GM06990 (cell line): ENCODE data around the gene RNF145.

Source experiments
- DNase-seq: peaks from one replicate; pipeline ENCODE4 v3.0.0-alpha.2; 2011; ENCODE audit not compliant: insufficient read length; ENCODE audit errors: extremely low read depth
- H3K27me3 ChIP-seq: replicated peaks from 2 replicates; pipeline ENCODE4 v1.6.0; 2011; ENCODE audit warnings: low read length; ENCODE audit not compliant: control insufficient read depth, insufficient read depth
- H3K36me3 ChIP-seq: 2 replicates; pipeline ENCODE4 v1.5.1; 2011; ENCODE audit warnings: low read length; ENCODE audit not compliant: control insufficient read depth, insufficient read depth
- H3K4me3 ChIP-seq: replicated peaks from 2 replicates; pipeline ENCODE4 v1.5.1; 2011; ENCODE audit warnings: low read depth, mild to moderate bottlenecking, control low read depth, low read length
- CTCF ChIP-seq: IDR thresholded peaks from 2 replicates; pipeline ENCODE4 v1.5.1; 2011; ENCODE audit warnings: low read length, control low read depth, mild to moderate bottlenecking, inconsistent platforms; ENCODE audit not compliant: insufficient read depth, poor library complexity, severe bottlenecking

The RNF145 gene

GRCh38 chr5:159224471-159224870 lies 15.1 kb upstream of the RNF145 start:
- no peak for DNase-seq
- no peaks in the 10 kb centered on the region for H3K27me3 ChIP-seq
- no peak overlapping the region for H3K4me3 ChIP-seq
- no peaks in the 10 kb centered on the region for H3K36me3 ChIP-seq
- no peak for TF ChIP-seq CTCF

GRCh38 chr5:159223469-159223868 lies 14.1 kb upstream of the RNF145 start:
- no peak for TF ChIP-seq CTCF
- Histone ChIP-seq H3K36me3 (no peaks in the 10 kb centered on the region), H3K4me3 (no peak overlapping the region), H3K27me3 (no peaks in the 10 kb centered on the region)
- DNase-seq = no peak

DNA sequence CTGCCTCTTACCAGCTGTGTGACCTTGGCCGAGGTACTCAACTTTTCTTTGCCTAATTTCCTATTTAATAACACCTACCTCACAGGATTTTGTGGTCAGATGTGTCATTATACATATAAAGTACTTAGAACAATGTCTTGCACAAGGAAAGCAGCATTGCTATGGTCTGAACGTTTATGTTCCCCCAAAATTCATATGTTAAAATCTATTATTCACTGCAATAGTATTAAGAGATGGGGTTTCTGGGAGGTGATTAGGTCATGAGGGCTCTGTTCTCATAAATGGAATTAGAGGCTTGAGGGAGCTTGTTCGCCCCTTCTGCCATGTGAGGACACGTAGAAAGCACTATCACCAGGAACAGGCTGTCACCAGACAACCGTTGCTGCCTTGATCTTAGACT lies 10.9 kb upstream of the RNF145 start:
- DNase-seq = no peak
- Histone ChIP-seq H3K27me3 (no peaks in the 10 kb centered on the region), H3K36me3 (no peaks in the 10 kb centered on the region), H3K4me3 (no peak overlapping the region)
- no peak for TF ChIP-seq CTCF

DNA sequence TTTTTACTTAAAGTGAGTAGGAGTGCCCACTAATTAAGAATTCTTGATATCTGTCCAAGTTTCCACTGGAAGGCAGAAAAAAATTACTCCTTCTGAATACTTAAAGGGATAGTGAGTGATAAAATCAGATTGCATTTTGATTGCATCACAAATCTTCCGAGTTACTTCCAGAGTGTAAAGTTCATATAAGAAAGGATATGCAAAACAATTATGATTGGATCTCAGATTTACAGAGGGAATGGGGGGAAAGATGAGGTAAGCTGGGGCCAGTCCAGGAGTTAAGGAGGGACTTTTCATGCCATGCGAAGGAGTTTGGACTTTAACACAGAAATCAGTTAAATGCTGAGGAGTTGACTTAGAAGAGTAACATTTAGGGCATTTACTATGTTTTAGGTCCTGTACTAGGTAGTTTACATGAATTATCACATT lies 9.3 kb upstream of the RNF145 start:
- no peak for DNase-seq
- Histone ChIP-seq H3K27me3 (no peaks in the 10 kb centered on the region), H3K4me3 (no peak overlapping the region), H3K36me3 (no peaks in the 10 kb centered on the region)
- TF ChIP-seq CTCF = no peak

DNA sequence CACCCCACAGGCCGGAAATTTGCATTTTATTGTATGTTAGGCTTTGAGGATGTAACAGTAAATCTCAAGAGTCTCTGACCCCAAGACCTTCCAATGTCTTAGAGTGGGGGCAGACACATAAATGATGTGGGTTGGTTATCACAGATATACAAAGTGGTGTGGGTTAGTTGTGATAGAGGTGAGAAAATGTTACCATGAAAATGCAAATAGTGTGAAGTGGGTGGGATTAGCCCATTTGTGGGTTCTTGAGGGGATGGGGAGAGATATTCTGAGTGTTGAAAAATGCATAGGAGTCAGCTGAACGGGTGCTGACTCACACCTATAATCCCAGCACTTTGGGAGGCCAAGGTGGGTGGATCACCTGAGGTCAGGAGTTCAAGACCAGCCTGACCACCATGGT lies 7.9 kb upstream of the RNF145 start:
- TF ChIP-seq CTCF = no peak
- H3K36me3 ChIP-seq = no peaks in the 10 kb centered on the region
- H3K4me3 ChIP-seq = no peak overlapping the region
- no peaks in the 10 kb centered on the region for H3K27me3 ChIP-seq
- no peak for DNase-seq

DNA sequence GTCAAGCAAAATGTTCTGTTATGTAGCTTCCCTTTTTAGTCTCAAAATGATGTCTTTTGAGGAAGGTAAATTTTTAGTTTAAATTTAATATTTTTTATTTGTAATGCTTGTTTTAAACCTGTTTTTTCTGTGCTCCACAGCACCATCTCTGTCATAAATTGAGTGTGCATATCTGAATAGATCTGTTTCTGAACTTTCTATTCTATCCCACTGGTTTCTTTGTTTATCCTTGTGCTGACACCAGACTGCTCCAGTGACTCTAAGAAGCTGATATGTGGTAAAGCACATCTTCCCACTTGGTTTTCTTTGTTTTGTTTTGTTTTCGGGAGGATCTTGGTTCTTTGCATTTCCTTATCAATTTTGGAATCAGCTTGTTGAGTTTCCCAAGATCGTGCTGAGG lies 7.1 kb upstream of the RNF145 start:
- DNase-seq = no peak
- H3K4me3 ChIP-seq = no peak overlapping the region
- no peaks in the 10 kb centered on the region for H3K36me3 ChIP-seq
- H3K27me3 ChIP-seq = no peaks in the 10 kb centered on the region
- no peak for TF ChIP-seq CTCF
